Adrenal gland (tissue), 12 donors: ENCODE measurements around the gene ZBTB46. TPM values are rescaled to one million over a fixed set of nuclear protein-coding genes. Genes with fewer than 3 reads are reported as not detected.
"Not testable (repeated sequence)": the region's sequence is repeated elsewhere in the genome, so short reads cannot be mapped to it uniquely, and the experiment has no call there.

ENCODE experiments used
- DNase-seq, 7 donors: peaks; one replicate each; pipeline ENCODE4 v3.0.0-alpha.2; 2019 to 2020
- H3K27ac ChIP-seq, 5 donors: fragments of 200-600 bp; sonication (generic) in 4 of 5; 1 replicate in 3 of 5; 2 replicates in 2 of 5; pipeline versions ENCODE4 v1.5.1 to v1.8.0; 2016 to 2020; ENCODE audit warnings: mild to moderate bottlenecking in 1 of 5
- H3K27me3 ChIP-seq: fragments of 200-600 bp; 2 replicates; pipeline ENCODE4 v1.8.0; 2021
- H3K36me3 ChIP-seq, 2 donors: fragments of 200-600 bp; replicated peaks in 1 of 2; 1 replicate in 1 of 2; 2 replicates in 1 of 2; pipeline versions ENCODE4 v1.5.1 to v1.8.0; 2018 to 2022
- H3K4me1 ChIP-seq, 2 donors: fragments of 200-600 bp; replicated peaks in 1 of 2; 1 replicate in 1 of 2; 2 replicates in 1 of 2; pipeline versions ENCODE4 v1.5.1 to v1.8.0; 2018 to 2021
- H3K4me3 ChIP-seq, 4 donors: fragments of 200-600 bp; sonication (generic) in 3 of 4; one replicate each; pipeline ENCODE4 v1.5.1; 2016 to 2018
- H3K9me3 ChIP-seq, 3 donors: fragments of 200-600 bp; sonication (generic) in 1 of 3; replicated peaks in 1 of 3; 1 replicate in 2 of 3; 2 replicates in 1 of 3; pipeline versions ENCODE4 v1.5.1 to v1.8.0; 2016 to 2021
- CTCF ChIP-seq, 6 experiments: fragments of 450-650 bp in 4 of 6; fragments of 200-600 bp in 2 of 6; sonication (generic) in 1 of 6; IDR thresholded peaks; 1 replicate in 5 of 6; 2 replicates in 1 of 6; pipeline versions ENCODE4 v1.5.1 to v1.8.0; 2016 to 2021; ENCODE audit warnings: antibody characterized with exemption in 6 of 6, mild to moderate bottlenecking in 2 of 6, moderate library complexity in 1 of 6
- POLR2A ChIP-seq, 2 donors: fragments of 450-650 bp; IDR thresholded peaks; one replicate each; pipeline ENCODE4 v1.6.1; 2017; ENCODE audit warnings: antibody characterized with exemption in 2 of 2, mild to moderate bottlenecking in 2 of 2, moderate library complexity in 1 of 2
- WGBS, 4 donors: extraction: QIAGEN DNeasy Blood & Tissue Kit in 2 of 4; methylation state at CpG; one replicate each; pipeline versions ENCODE4 v1.1.5 to v1.1.7; 2013 to 2017; 5-methylcytosine and 5-hydroxymethylcytosine counted together
- intact Hi-C, 2 donors: fragments of 100-400 bp; cut with DNase I; formaldehyde crosslinking; loops; one replicate each; pipeline versions ENCODE4 v1.14.1 to v1.15.0; 2022 to 2023
- polyA plus RNA-seq, 3 donors: library from polyadenylated mRNA; stranded (reverse); fragments of 200-250 nt in 2 of 3; fragments of 350-450 nt in 1 of 3; fragmentation: Illumina TruSeq in 1 of 3; extraction: RNeasy Lipid Tissue Mini Kit (QIAGEN cat#74804) in 1 of 3; gene quantifications; one replicate each; pipeline ENCODE4 v1.2.3, GENCODE V29; 2013 to 2014
- total RNA-seq, 9 donors: library from RNA; depleted of rRNA in 4 of 9; stranded (reverse); fragments of >200 nt in 4 of 9; fragments of 120-200 nt in 1 of 9; fragmentation: NEBNext Ultra II Directional in 1 of 9; extraction: Animal tissue kit (Norgen Biotek cat#: 25700) in 1 of 9; gene quantifications; one replicate each; pipeline versions ENCODE4 v1.1.0 to v1.2.4, GENCODE V29; 2013 to 2023
- donor health status: healthy with polysubstance abuse.
- donor health status: Bipolar disorder and iron deficiency.
- donor health status: DM: yes; HTN: yes; CAD: no.
- donor health status: DM: no; HTN: no; CAD: no.
- donor health status: DM: no; HTN: no; CAD: no.
- donor health status: DM: yes; HTN: yes; CAD: no.

The ZBTB46 gene
- total and polyA plus RNA-seq, 12 donors: 0.77 to 22.4 (median 10.6) TPM

- H3K27ac ChIP-seq: no peak overlapping the region
- peaks cover 0 to 24% of the 10 kb centered on the region in 2 donors for H3K36me3 ChIP-seq
- no peak for DNase-seq
- H3K27me3 ChIP-seq: no peaks in the 10 kb centered on the region
- intact Hi-C loops: no loop called here
- no peaks in the 10 kb centered on the region for H3K9me3 ChIP-seq
- peaks cover 14% of the 10 kb centered on the region in 2 donors for H3K4me1 ChIP-seq
- H3K4me3 ChIP-seq: no peak overlapping the region
- 68 to 78% (median 76%) methylated on average over 4 to 5 of the region's 5 CpGs for WGBS, 4 donors
- TF ChIP-seq POLR2A (IDR thresholded peaks at IDR 0.05) (no peak), CTCF (IDR thresholded peaks at IDR 0.05) (no peak)
These were observed 99.7 kb downstream of the ZBTB46 start for GRCh38 chr20:63731410-63731809.

- H3K4me3 ChIP-seq, H3K27me3 ChIP-seq, H3K27ac ChIP-seq, DNase-seq, H3K9me3 ChIP-seq, intact Hi-C loops: not testable (repeated sequence)
- Histone ChIP-seq H3K36me3 (peaks cover 0 to 17% of the 10 kb centered on the region in 2 donors), H3K4me1 (peaks cover 11 to 14% of the 10 kb centered on the region in 2 donors)
- 87 to 95% (median 90%) methylated on average over 18 of the region's 18 CpGs for WGBS, 4 donors
These were observed 100.8 kb downstream of the ZBTB46 start for GRCh38 chr20:63730189-63730733.

- not testable (repeated sequence) for H3K27ac ChIP-seq, DNase-seq
- WGBS, 4 donors: 78 to 92% (median 83%) methylated on average over 2 of the region's 2 CpGs
These were observed 108.0 kb downstream of the ZBTB46 start for GRCh38 chr20:63722967-63723622.

GRCh38 chr20:63718996-63719395 is 112.1 kb downstream of the ZBTB46 start:
- peaks cover 0 to 29% of the 10 kb centered on the region in 2 donors for H3K36me3 ChIP-seq
- H3K4me1 ChIP-seq: no peaks in the 10 kb centered on the region
- peaks cover 0 to 19% (median 0%) of the 10 kb centered on the region in 3 donors for H3K9me3 ChIP-seq
- intact Hi-C loops: no loop called here
- no peak overlapping the region for H3K27ac ChIP-seq
- no peak overlapping the region for H3K4me3 ChIP-seq
- no peak for TF ChIP-seq POLR2A (IDR thresholded peaks at IDR 0.05)
- no peak for TF ChIP-seq CTCF (IDR thresholded peaks at IDR 0.05)
- no peaks in the 10 kb centered on the region for H3K27me3 ChIP-seq
- 87 to 100% (median 99%) methylated on average over 2 of the region's 2 CpGs for WGBS, 4 donors
- DNase-seq: no peak

More at GRCh38 chr20:63722967-63723622, 108.0 kb downstream of the ZBTB46 start:
- Histone ChIP-seq H3K9me3 (peaks cover 0 to 18% (median 0%) of the 10 kb centered on the region in 3 donors), H3K36me3 (peaks cover 0 to 15% of the 10 kb centered on the region in 2 donors)
- H3K4me3 ChIP-seq, intact Hi-C loops, H3K27me3 ChIP-seq, H3K4me1 ChIP-seq: not testable (repeated sequence)

- H3K27me3 ChIP-seq: no peaks in the 10 kb centered on the region
- DNase-seq: no peak
- H3K27ac ChIP-seq: no peak overlapping the region
- 96 to 99% (median 98%) methylated on average over 5 of the region's 5 CpGs for WGBS, 4 donors
- H3K9me3 ChIP-seq: peaks cover 0 to 19% (median 0%) of the 10 kb centered on the region in 3 donors
- no peak for TF ChIP-seq POLR2A (IDR thresholded peaks at IDR 0.05)
- TF ChIP-seq CTCF (IDR thresholded peaks at IDR 0.05): no peak
- H3K4me1 ChIP-seq: no peaks in the 10 kb centered on the region
- peaks cover 0 to 43% of the 10 kb centered on the region in 2 donors for H3K36me3 ChIP-seq
- intact Hi-C loops: no loop called here
- no peak overlapping the region for H3K4me3 ChIP-seq
These were observed 116.2 kb downstream of the ZBTB46 start for GRCh38 chr20:63714858-63715257.
